Activated CD4-positive, alpha-beta T cell treated with anti-CD3 and anti-CD28 coated beads for 36 hours (primary cell): ENCODE measurements around the gene C1orf185. TPM values are rescaled to one million over a fixed set of nuclear protein-coding genes. Genes with fewer than 3 reads are reported as not detected.

ENCODE experiments used
- ATAC-seq: fragments of 200-7000 bp; cut with Tn5 transposase; one replicate; pipeline ENCODE4 v1.10.0; 2021; ENCODE audit warnings: mild to moderate bottlenecking, moderate library complexity
- CTCF ChIA-PET: fragments of 350-600 bp; sonication (Branson Sonifier 250); formaldehyde crosslinking; loops from one replicate; lab custom pipeline; 2021; ENCODE audit warnings: antibody characterized with exemption; lab: Charles Lee
- POLR2A ChIA-PET: fragments of 350-600 bp; sonication (Branson Sonifier 250); formaldehyde crosslinking; loops from one replicate; lab custom pipeline; 2021; ENCODE audit warnings: antibody characterized with exemption, inconsistent platforms; lab: Charles Lee
- DNase-seq: peaks from one replicate; pipeline ENCODE4 v3.0.0-alpha.2; 2020
- H3K27ac Mint-ChIP-seq: one replicate; pipeline ENCODE4 v1.8.0; 2021; ENCODE audit warnings: mixed read lengths
- H3K27me3 Mint-ChIP-seq: one replicate; pipeline ENCODE4 v1.8.0; 2021; ENCODE audit warnings: mixed read lengths
- H3K36me3 Mint-ChIP-seq: one replicate; pipeline ENCODE4 v1.8.0; 2021; ENCODE audit warnings: low read depth, mixed read lengths
- H3K4me1 Mint-ChIP-seq: one replicate; pipeline ENCODE4 v1.8.0; 2021; ENCODE audit warnings: mixed read lengths
- H3K4me3 Mint-ChIP-seq: one replicate; pipeline ENCODE4 v1.8.0; 2021; ENCODE audit warnings: mild to moderate bottlenecking, moderate library complexity, mixed read lengths
- H3K9me3 Mint-ChIP-seq: one replicate; pipeline ENCODE4 v1.8.0; 2021; ENCODE audit warnings: low read depth, mixed read lengths
- intact Hi-C, 2 experiments: fragments of 100-400 bp; cut with DNase I in 1 of 2; cut with micrococcal nuclease in 1 of 2; formaldehyde crosslinking; loops; one replicate each; pipeline versions ENCODE4 v1.14.2 to v1.15.1; 2022 to 2024; cut with DNase I, micrococcal nuclease
- total RNA-seq, 2 experiments: library from RNA; stranded (reverse); gene quantifications; one replicate each; pipeline ENCODE4 v1.2.3, GENCODE V29; 2021

C1orf185 gene
- total RNA-seq: not detected

DNA sequence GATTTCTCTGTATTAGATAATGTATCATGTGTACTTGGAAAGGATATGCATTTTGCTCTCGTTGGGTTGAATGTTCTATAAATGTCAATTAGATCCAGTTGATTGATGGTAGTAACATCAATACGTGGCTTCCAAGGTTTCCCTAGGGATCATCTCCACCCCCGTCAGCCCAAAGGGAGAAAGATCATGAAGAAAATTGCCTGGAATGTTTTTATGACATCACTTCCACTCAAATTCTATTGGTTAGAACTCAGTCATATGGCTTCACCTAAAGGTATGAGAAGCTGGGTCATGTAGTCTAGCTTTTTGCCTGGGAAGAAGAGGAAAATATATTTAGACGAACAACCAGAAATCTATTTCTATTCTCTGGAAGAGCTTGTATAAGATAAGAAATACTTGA is at the start of gene C1orf185:
C1orf185 (plus strand) TSS at position 253 of the 400 bp plus-strand sequence; CDS start at position 259, 6 bp downstream.
- Mint-ChIP-seq H3K4me1 (no peaks in the 10 kb centered on the region), H3K27ac (no peak within 1 kb of the TSS), H3K9me3 (no peaks in the 10 kb centered on the region), H3K36me3 (no peaks in the 10 kb centered on the region), H3K4me3 (no peak within 1 kb of the TSS), H3K27me3 (peaks cover 5% of the 10 kb centered on the region)
- CTCF ChIA-PET: interaction anchor here (1.1 to 1.6 kb wide), 3 partner anchors 12 to 89 kb away, joined by 3 to 6 read pairs (median 4); no protein-coding TSS in a partner anchor
- DNase-seq (no peak), ATAC-seq (no peak)
- POLR2A ChIA-PET: no interaction called here
- intact Hi-C loops: no loop called here

DNA sequence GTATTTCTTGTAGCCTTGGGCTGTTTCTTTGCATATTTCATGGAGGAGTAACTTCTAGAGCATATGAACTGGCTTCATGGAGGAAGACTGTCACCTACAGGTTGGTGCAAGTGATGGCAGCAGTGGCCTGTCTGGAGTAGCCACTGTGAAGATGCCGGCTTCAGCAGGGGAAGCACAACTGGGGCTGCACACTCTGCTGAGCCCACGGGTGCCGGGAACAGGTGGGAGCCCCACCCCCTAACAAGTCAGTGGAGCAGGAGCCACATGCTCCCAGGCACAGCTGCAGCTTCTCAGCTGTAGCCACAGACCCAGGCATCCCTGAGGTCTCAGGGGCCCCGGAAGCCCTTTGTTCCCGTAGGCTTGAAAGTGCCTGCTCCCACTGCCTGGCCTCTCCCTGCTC is 43.2 kb upstream of the C1orf185 start:
- Mint-ChIP-seq H3K27me3 (peaks cover 9% of the 10 kb centered on the region), H3K27ac (no peak overlapping the region), H3K36me3 (peaks cover 2% of the 10 kb centered on the region), H3K4me3 (no peak overlapping the region), H3K4me1 (no peaks in the 10 kb centered on the region), H3K9me3 (peaks cover 2% of the 10 kb centered on the region)
- DNase-seq (peak; percentile 7), ATAC-seq (no peak)
- intact Hi-C loops: loop anchor here (5.0 kb wide), 1 partner anchor 287 kb away; no protein-coding TSS in a partner anchor
- ChIA-PET CTCF (no interaction called here), POLR2A (no interaction called here)

DNA sequence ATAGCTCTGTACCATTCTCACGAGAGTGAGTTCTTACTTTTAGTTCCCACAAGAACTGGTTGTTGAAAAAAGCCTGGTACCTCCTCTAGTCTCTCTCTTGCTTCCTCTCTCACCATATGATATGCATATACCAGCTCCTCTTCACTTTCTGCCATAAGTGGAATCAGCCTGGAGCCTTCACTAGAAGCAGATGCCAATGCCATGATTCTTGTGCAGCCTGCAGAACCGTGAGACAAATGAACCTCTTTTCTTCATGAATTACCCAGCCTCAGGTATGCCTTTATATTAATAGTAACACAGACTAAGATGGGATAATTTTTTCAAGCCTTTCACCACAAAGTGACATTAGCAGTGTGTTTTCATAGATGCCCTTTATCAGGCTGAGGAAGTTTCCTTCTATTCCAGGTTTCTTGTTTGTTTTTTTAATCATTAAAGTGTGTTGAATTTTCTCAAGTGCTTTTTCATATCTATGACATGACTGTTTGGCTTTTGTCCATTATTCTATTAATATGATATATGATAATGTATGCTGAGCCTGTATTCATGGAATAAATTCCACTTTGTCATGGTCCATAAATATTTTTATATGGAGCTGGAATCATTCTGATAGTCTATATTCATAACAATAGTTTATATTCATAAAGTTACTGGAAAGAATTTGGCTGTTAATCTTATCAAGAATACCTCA is 40.7 kb upstream of the C1orf185 start:
- peaks cover 8% of the 10 kb centered on the region for H3K27me3 Mint-ChIP-seq
- CTCF ChIA-PET: interaction anchor here (0.6 to 1.3 kb wide), 3 partner anchors 131 to 307 kb away, joined by 3 read pairs; no protein-coding TSS in a partner anchor
- intact Hi-C loops: no loop called here
- no peaks in the 10 kb centered on the region for H3K4me1 Mint-ChIP-seq
- ATAC-seq (no peak), DNase-seq (no peak)
- POLR2A ChIA-PET: no interaction called here
- peaks cover 2% of the 10 kb centered on the region for H3K9me3 Mint-ChIP-seq
- no peak overlapping the region for H3K4me3 Mint-ChIP-seq
- no peak overlapping the region for H3K27ac Mint-ChIP-seq
- peaks cover 2% of the 10 kb centered on the region for H3K36me3 Mint-ChIP-seq

DNA sequence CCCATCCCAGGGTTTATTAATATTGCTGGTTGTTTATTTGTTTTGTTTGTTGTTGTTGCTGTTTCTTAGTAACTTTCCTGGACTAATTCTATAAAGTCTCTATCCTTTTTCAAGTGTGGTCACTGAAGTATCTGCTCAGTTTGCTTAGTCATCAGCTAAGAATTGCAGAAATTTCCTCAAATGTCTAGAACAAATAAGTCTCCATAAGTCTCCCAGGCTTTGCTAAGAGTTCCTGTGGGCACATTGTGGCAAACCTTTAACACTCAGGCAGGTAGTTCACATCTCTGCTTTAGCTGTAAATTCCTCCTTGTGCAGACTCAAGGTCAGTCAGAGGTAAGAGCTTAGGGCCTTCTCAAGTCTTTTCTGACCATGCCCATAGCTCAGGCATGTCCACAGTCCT is 38.9 kb upstream of the C1orf185 start:
- Mint-ChIP-seq H3K9me3 (no peaks in the 10 kb centered on the region), H3K4me1 (no peaks in the 10 kb centered on the region), H3K27me3 (peaks cover 4% of the 10 kb centered on the region), H3K36me3 (no peaks in the 10 kb centered on the region), H3K4me3 (no peak overlapping the region), H3K27ac (no peak overlapping the region)
- intact Hi-C loops: no loop called here
- no peak for DNase-seq
- POLR2A ChIA-PET: no interaction called here
- CTCF ChIA-PET: interaction anchor here (0.5 to 1.4 kb wide), 4 partner anchors 24 to 163 kb away, joined by 3 read pairs; no protein-coding TSS in a partner anchor
- no peak for ATAC-seq

DNA sequence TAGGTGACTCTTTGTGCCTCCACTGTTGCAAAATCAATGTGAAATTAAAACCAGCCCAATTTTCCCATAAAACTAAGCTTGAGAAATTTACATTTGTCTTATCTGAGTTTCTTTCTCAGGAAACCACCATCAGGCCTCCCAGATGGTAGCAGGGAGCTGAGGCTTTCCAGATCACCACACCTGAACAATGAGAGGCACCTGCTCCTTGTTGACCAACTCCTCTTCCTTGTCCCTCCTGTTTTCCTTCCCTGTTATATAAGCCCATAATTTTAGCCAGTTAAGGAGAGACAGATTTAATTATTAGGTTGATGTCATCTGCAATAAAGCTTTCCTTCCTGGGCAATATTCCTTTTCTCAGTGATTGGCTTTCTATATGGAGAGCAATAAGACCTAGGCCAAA is 32.0 kb upstream of the C1orf185 start:
- no peaks in the 10 kb centered on the region for H3K36me3 Mint-ChIP-seq
- H3K4me1 Mint-ChIP-seq: no peaks in the 10 kb centered on the region
- peaks cover 18% of the 10 kb centered on the region for H3K27me3 Mint-ChIP-seq
- intact Hi-C loops: no loop called here
- H3K27ac Mint-ChIP-seq: no peak overlapping the region
- CTCF ChIA-PET: interaction anchor here (0.7 kb wide), 1 partner anchor 10 kb away, joined by 5 read pairs; no protein-coding TSS in a partner anchor
- POLR2A ChIA-PET: no interaction called here
- no peak for DNase-seq
- H3K9me3 Mint-ChIP-seq: no peaks in the 10 kb centered on the region
- H3K4me3 Mint-ChIP-seq: no peak overlapping the region
- ATAC-seq: no peak

DNA sequence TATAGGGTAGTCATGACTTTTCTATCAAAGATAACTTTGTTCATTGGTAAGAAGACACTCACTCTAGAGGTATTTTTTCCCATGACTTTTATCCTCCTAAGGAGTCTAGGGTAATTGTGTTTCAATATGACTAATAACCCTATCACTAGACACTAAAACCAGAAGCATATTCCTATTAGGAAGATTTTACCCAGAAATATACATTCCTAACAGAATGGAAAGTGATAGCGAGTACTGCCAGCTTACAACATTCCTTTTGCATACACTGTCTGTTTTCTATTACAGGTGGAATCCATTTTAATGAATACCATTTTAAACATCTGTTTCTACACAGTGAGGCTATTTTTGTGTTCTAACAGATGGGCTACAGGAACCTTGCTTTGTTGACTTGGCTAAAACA is 31.4 kb upstream of the C1orf185 start:
- no peaks in the 10 kb centered on the region for H3K36me3 Mint-ChIP-seq
- no peak overlapping the region for H3K4me3 Mint-ChIP-seq
- no peak for ATAC-seq
- H3K9me3 Mint-ChIP-seq: no peaks in the 10 kb centered on the region
- intact Hi-C loops: no loop called here
- peaks cover 18% of the 10 kb centered on the region for H3K27me3 Mint-ChIP-seq
- no peaks in the 10 kb centered on the region for H3K4me1 Mint-ChIP-seq
- no peak overlapping the region for H3K27ac Mint-ChIP-seq
- ChIA-PET CTCF (no interaction called here), POLR2A (interaction anchor here (0.5 kb wide), 1 partner anchor 320 kb away, joined by 5 read pairs; no protein-coding TSS in a partner anchor)
- DNase-seq: no peak

DNA sequence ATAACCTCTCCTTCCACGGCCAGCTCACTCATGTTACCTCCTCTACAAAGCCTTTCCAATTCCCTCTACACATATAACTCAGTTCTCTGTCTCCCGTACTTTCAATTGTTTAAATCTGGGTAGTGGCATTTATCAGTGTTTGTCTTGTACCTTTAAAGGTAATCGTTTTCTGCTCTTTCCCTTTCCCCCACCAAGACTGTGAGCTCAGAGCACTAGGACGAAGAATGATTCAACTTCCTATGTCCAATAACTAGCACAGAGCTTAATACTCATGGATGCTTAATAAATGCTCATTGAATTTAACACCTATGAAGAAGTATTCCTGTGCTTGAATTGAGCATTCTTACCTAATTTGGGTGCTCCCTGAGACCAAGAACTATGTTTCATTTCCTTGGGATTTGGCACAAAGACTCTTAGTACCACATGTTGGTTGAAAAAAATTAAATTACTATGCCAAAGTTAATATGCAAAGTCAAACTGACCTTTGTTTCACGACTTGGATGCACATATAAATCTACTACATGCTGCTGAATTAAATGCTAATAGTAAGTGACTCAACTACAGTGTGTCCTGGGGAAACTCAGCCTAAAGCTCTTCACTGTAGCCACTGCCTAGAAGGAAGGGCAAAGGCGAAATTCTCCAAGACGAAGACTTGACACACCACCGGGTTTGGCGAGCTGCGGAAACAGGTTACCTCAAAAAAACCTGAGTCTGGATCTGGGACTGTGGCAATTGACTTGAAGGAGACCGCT is 30.6 kb upstream of the C1orf185 start:
- CTCF ChIA-PET: interaction anchor here (0.9 kb wide), 1 partner anchor 13 kb away, joined by 4 read pairs; no protein-coding TSS in a partner anchor
- peaks cover 18% of the 10 kb centered on the region for H3K27me3 Mint-ChIP-seq
- no peak for ATAC-seq
- POLR2A ChIA-PET: interaction anchor here (0.5 kb wide), 1 partner anchor 320 kb away, joined by 5 read pairs; no protein-coding TSS in a partner anchor
- H3K27ac Mint-ChIP-seq: no peak overlapping the region
- H3K4me1 Mint-ChIP-seq: no peaks in the 10 kb centered on the region
- DNase-seq: no peak
- intact Hi-C loops: no loop called here
- H3K36me3 Mint-ChIP-seq: no peaks in the 10 kb centered on the region
- H3K4me3 Mint-ChIP-seq: no peak overlapping the region
- H3K9me3 Mint-ChIP-seq: no peaks in the 10 kb centered on the region

DNA sequence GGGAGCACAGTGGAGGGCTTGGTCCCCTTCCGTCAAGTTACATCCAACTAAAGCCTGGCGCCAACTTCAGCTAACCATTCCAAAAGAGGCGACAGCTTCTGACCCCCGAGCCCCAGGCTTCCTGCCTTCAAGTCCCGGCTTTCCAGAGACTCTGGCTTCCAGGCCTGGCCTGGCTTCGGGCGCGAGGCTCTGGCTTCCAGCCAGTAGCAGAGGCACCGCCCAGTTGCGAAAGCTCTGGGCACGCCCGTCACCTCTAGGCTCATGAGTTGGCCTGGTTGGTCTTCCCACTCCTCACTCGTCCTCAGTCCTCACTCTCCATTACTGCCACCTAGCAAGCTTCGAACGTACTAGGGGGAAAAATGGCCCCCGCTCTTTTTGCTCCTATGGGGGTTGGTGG is 30.0 kb upstream of the C1orf185 start:
- H3K4me3 Mint-ChIP-seq: no peak overlapping the region
- intact Hi-C loops: no loop called here
- no peaks in the 10 kb centered on the region for H3K36me3 Mint-ChIP-seq
- no peak for ATAC-seq
- no peaks in the 10 kb centered on the region for H3K4me1 Mint-ChIP-seq
- no peak for DNase-seq
- POLR2A ChIA-PET: no interaction called here
- H3K27me3 Mint-ChIP-seq: peaks cover 18% of the 10 kb centered on the region
- CTCF ChIA-PET: interaction anchor here (0.9 kb wide), 1 partner anchor 13 kb away, joined by 4 read pairs; no protein-coding TSS in a partner anchor
- H3K27ac Mint-ChIP-seq: no peak overlapping the region
- no peaks in the 10 kb centered on the region for H3K9me3 Mint-ChIP-seq

DNA sequence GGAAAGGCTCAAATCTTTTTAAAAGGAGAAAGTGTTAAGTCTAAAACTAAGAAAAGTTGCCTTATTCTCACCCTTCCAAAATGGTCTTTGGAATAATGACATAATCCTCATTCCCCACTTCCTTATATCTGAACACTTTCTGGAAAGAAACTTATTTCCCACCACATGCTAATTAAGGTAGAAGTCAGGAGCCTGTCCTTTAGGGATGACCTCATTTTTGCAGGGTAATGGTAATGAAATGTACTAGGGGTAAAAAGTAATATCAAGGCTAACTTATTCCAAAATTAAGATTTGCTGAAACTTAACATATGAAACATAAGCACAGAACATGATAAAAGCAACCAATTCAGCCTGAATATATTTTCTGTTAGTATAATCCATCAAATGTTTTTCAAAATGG is 29.4 kb upstream of the C1orf185 start:
- intact Hi-C loops: no loop called here
- Mint-ChIP-seq H3K9me3 (no peaks in the 10 kb centered on the region), H3K4me1 (no peaks in the 10 kb centered on the region), H3K27ac (no peak overlapping the region), H3K27me3 (peaks cover 18% of the 10 kb centered on the region), H3K36me3 (no peaks in the 10 kb centered on the region), H3K4me3 (no peak overlapping the region)
- ChIA-PET POLR2A (no interaction called here), CTCF (no interaction called here)
- DNase-seq: no peak
- ATAC-seq: no peak

DNA sequence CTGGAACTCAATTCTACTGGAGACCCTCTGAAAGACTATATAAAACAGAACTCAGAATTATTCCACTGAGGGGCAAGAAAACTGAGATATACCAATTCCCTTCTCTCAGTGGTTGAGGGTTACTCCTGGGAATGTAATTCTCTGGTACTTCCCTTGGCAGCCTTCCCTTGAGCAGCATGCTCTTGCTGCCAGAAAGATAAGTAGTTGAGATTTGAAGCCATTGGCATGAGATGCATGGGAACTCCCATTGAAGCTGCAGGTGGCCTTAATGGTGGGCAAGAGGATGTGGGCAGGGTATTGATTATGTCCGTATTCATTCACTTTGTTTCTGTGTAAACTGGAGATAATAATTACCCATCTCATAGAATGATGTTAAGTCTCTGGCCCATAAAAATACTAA is 28.6 kb upstream of the C1orf185 start:
- POLR2A ChIA-PET: no interaction called here
- ATAC-seq: no peak
- intact Hi-C loops: no loop called here
- no peak for DNase-seq
- Mint-ChIP-seq H3K9me3 (no peaks in the 10 kb centered on the region), H3K27me3 (peaks cover 18% of the 10 kb centered on the region), H3K27ac (no peak overlapping the region), H3K4me1 (no peaks in the 10 kb centered on the region), H3K4me3 (no peak overlapping the region), H3K36me3 (no peaks in the 10 kb centered on the region)
- CTCF ChIA-PET: no interaction called here

DNA sequence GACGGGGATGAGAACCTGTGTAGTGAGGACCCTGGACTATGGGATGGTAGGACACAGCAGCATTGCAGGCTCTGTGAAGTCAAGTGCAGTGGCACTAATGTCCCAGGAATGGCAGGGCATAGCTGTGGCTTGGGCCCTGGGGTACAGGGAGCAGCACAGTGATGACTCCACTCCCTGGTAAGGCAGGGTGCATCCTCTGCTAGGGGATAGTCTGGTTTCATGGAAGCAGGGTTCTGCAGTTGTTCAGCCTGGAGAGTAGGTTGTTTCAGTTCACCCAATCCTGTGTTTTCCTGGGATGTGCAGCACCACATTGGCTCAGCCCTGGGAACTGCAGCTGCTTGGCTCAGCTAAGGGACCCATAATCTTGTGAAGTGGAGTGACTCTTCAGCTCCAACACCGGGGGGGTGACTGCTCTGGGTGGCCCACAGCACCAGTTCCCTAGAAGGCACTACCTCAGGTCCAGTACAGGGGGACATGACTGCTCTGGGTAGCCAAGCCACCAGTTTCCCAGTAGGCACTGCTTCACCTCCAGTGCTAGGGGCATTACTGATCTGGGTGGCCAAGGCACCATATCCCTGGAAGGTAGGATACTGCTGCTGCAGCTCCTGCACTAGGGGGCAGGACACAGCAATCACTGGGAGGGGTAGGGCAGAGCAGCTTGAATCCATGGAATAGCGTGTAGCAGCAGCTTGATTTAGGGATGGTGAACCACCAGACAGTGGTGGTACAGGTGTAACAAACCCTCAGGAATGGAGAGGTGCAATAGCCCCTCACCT is 15.3 kb upstream of the C1orf185 start:
- no peak for DNase-seq
- no peak for ATAC-seq
- Mint-ChIP-seq H3K27me3 (peaks cover 32% of the 10 kb centered on the region), H3K9me3 (no peaks in the 10 kb centered on the region), H3K4me3 (no peak overlapping the region), H3K4me1 (no peaks in the 10 kb centered on the region), H3K36me3 (no peaks in the 10 kb centered on the region), H3K27ac (no peak overlapping the region)
- CTCF ChIA-PET: interaction anchor here (0.6 to 1.5 kb wide), 3 partner anchors 102 to 212 kb away, joined by 3 to 4 read pairs (median 3); no protein-coding TSS in a partner anchor
- intact Hi-C loops: no loop called here
- POLR2A ChIA-PET: no interaction called here
